ENCODE measurements around the gene MADD.

- TF ChIP-seq POLR2A (IDR thresholded peaks at IDR 0.05) (no peak), CTCF (IDR thresholded peaks at IDR 0.05) (no peak), POLR2AphosphoS5 (IDR thresholded peaks at IDR 0.05) (no peak)
These were observed 55.5 kb downstream of the MADD start for GRCh38 chr11:47325271-47326041.
